ENCODE measurements around the gene NPIPA2.
"Not testable (repeated sequence)": the region's sequence is repeated elsewhere in the genome, so short reads cannot be mapped to it uniquely, and the experiment has no call there.

The NPIPA2 gene

GRCh38 chr16:14742273-14743128 lies at the start of gene NPIPA2:
TSS of gene NPIPA2 (plus strand) at chr16:14742533. CDS start at chr16:14748066, 5,533 bp downstream.
- DNase-seq = not testable (repeated sequence)

GRCh38 chr16:14694129-14694528 lies 48.2 kb upstream of the NPIPA2 start, which contains the start of gene PLA2G10:
TSS of gene PLA2G10 (minus strand) at chr16:14694308. CDS start at chr16:14694229, 79 bp downstream.
- not testable (repeated sequence) for DNase-seq

- DNase-seq = not testable (repeated sequence)
These were observed 40.5 kb upstream of the NPIPA2 start for GRCh38 chr16:14701859-14702258.

- not testable (repeated sequence) for DNase-seq
These were observed 39.7 kb upstream of the NPIPA2 start for GRCh38 chr16:14702672-14703071.

GRCh38 chr16:14703156-14704011 lies 38.9 kb upstream of the NPIPA2 start, which contains the start of gene NPIPA3:
TSS of gene NPIPA3 (plus strand) at chr16:14703411. CDS start at chr16:14708944, 5,533 bp downstream.
- DNase-seq = not testable (repeated sequence)

GRCh38 chr16:14733233-14733632 lies 9.1 kb upstream of the NPIPA2 start:
- not testable (repeated sequence) for DNase-seq

- not testable (repeated sequence) for DNase-seq
These were observed 1.4 kb upstream of the NPIPA2 start for GRCh38 chr16:14740832-14741385.

- DNase-seq = not testable (repeated sequence)
These were observed 539 bp upstream of the NPIPA2 start for GRCh38 chr16:14741794-14742193.

- DNase-seq = not testable (repeated sequence)
These were observed 31.3 kb downstream of the NPIPA2 start for GRCh38 chr16:14773654-14774053.

GRCh38 chr16:14775624-14776023 lies 33.3 kb downstream of the NPIPA2 start:
- DNase-seq = not testable (repeated sequence)

- DNase-seq = not testable (repeated sequence)
These were observed 34.4 kb downstream of the NPIPA2 start for GRCh38 chr16:14776763-14777162.

GRCh38 chr16:14779368-14779877 lies 37.1 kb downstream of the NPIPA2 start:
- not testable (repeated sequence) for DNase-seq

- not testable (repeated sequence) for DNase-seq
These were observed 43.8 kb downstream of the NPIPA2 start for GRCh38 chr16:14786180-14786579.

GRCh38 chr16:14789577-14789976 lies 47.2 kb downstream of the NPIPA2 start:
- not testable (repeated sequence) for DNase-seq

GRCh38 chr16:14790320-14790956 lies 48.1 kb downstream of the NPIPA2 start:
- not testable (repeated sequence) for DNase-seq

GRCh38 chr16:14792914-14793313 lies 50.6 kb downstream of the NPIPA2 start:
- not testable (repeated sequence) for DNase-seq

- DNase-seq = not testable (repeated sequence)
These were observed 55.2 kb downstream of the NPIPA2 start for GRCh38 chr16:14797558-14797957.

- not testable (repeated sequence) for DNase-seq
These were observed 61.2 kb downstream of the NPIPA2 start for GRCh38 chr16:14803577-14803976.

- DNase-seq = not testable (repeated sequence)
These were observed 64.9 kb downstream of the NPIPA2 start for GRCh38 chr16:14807184-14807678.

- not testable (repeated sequence) for DNase-seq
These were observed 71.6 kb downstream of the NPIPA2 start for GRCh38 chr16:14813890-14814289.

Measured in islet precursor cell (in vitro differentiated cells).